ENCODE measurements around the gene SNAI3.

GRCh38 chr16:88640039-88640495, 46.2 kb downstream of the SNAI3 start:
- no peak for TF ChIP-seq CTCF (conservative IDR thresholded peaks at IDR 0.05; ENCODE audit: low read length)
- TF ChIP-seq EZH2phosphoT487 (IDR thresholded peaks at IDR 0.05; ENCODE audit: borderline replicate concordance), result no peak
